Keratinocyte (primary cell): Measurements from ENCODE around the gene HOMER2. TPM values are rescaled to one million over a fixed set of nuclear protein-coding genes. Genes with fewer than 3 reads are reported as not detected.

Source experiments
- DNase-seq: peaks from one replicate; pipeline ENCODE4 v3.0.0-alpha.2; 2011; ENCODE audit warnings: low read depth, missing footprints, low spot score
- FAIRE-seq: peaks from 2 replicates; lab custom pipeline; 2011; peaks lifted over from hg19 to GRCh38; lab: Jason Lieb, UNC
- H2AFZ ChIP-seq: 2 replicates; pipeline ENCODE4 v1.6.0; 2012; ENCODE audit warnings: low read length, control low read depth, inconsistent platforms; ENCODE audit not compliant: control insufficient read depth
- H3K27ac ChIP-seq: 2 replicates; pipeline ENCODE4 v1.5.1; 2011; ENCODE audit warnings: low read length; ENCODE audit not compliant: control insufficient read depth, insufficient read depth
- H3K27me3 ChIP-seq: 3 replicates; pipeline ENCODE4 v1.6.0; 2011; ENCODE audit warnings: low read length; ENCODE audit not compliant: control insufficient read depth, insufficient read depth; ENCODE audit errors: extremely low read depth
- H3K36me3 ChIP-seq, 2 experiments: 2 replicates in 1 of 2; 3 replicates in 1 of 2; pipeline ENCODE4 v1.5.1; 2011; ENCODE audit warnings: low read length in 2 of 2, mild to moderate bottlenecking in 1 of 2; ENCODE audit not compliant: control insufficient read depth in 2 of 2, insufficient read depth in 2 of 2; ENCODE audit errors: extremely low read depth in 1 of 2
- H3K4me1 ChIP-seq: 3 replicates; pipeline ENCODE4 v1.5.1; 2011; ENCODE audit warnings: low read length; ENCODE audit not compliant: control insufficient read depth, insufficient read depth; ENCODE audit errors: extremely low read depth
- H3K4me2 ChIP-seq: 3 replicates; pipeline ENCODE4 v1.6.0; 2011; ENCODE audit warnings: low read depth, low read length; ENCODE audit not compliant: control insufficient read depth, insufficient read depth; ENCODE audit errors: extremely low read depth
- H3K4me3 ChIP-seq, 3 experiments: fragments of 200-600 bp in 1 of 3; sonication (generic) in 1 of 3; 2 replicates in 2 of 3; 3 replicates in 1 of 3; pipeline ENCODE4 v1.5.1; 2011 to 2016; ENCODE audit warnings: low read length in 3 of 3, mild to moderate bottlenecking in 3 of 3, control low read depth in 2 of 3, inconsistent platforms in 1 of 3, low read depth in 1 of 3, mixed read lengths in 1 of 3, mixed run types in 1 of 3, moderate library complexity in 1 of 3; ENCODE audit not compliant: control insufficient read depth in 2 of 3, insufficient read depth in 2 of 3; ENCODE audit errors: extremely low read depth in 1 of 3
- H3K79me2 ChIP-seq: 2 replicates; pipeline ENCODE4 v1.6.0; 2012; ENCODE audit warnings: low read length; ENCODE audit not compliant: control insufficient read depth, insufficient read depth
- H3K9ac ChIP-seq: 3 replicates; pipeline ENCODE4 v1.6.0; 2011; ENCODE audit warnings: low read length; ENCODE audit not compliant: control insufficient read depth, insufficient read depth; ENCODE audit errors: extremely low read depth
- H3K9me1 ChIP-seq: 3 replicates; pipeline ENCODE4 v1.6.0; 2011; ENCODE audit warnings: low read length; ENCODE audit not compliant: control insufficient read depth, insufficient read depth; ENCODE audit errors: extremely low read depth
- H3K9me3 ChIP-seq: 2 replicates; pipeline ENCODE4 v1.5.1; 2012; ENCODE audit warnings: low read depth, low read length; ENCODE audit not compliant: control insufficient read depth
- H4K20me1 ChIP-seq: 3 replicates; pipeline ENCODE4 v1.6.0; 2011; ENCODE audit warnings: low read length; ENCODE audit not compliant: control insufficient read depth, insufficient read depth; ENCODE audit errors: extremely low read depth
- CTCF ChIP-seq, 3 experiments: IDR thresholded peaks in 1 of 3; conservative IDR thresholded peaks in 1 of 3; optimal IDR thresholded peaks in 1 of 3; 2 replicates in 2 of 3; 3 replicates in 1 of 3; pipeline versions ENCODE3 to v1.5.1; 2011; ENCODE audit warnings: low read length in 3 of 3, mild to moderate bottlenecking in 3 of 3, moderate library complexity in 2 of 3, control low read depth in 1 of 3, inconsistent platforms in 1 of 3; ENCODE audit not compliant: insufficient read depth in 2 of 3; ENCODE audit errors: extremely low read depth in 1 of 3
- EZH2 ChIP-seq: IDR thresholded peaks from one replicate; pipeline ENCODE4 v1.6.1; 2012; ENCODE audit warnings: inconsistent platforms, mild to moderate bottlenecking, low read length, moderate library complexity
- dilution Hi-C: fragments of 300-500 bp; cut with MboI; formaldehyde crosslinking; loops from one replicate; pipeline ENCODE4 v1.7.0; 2020; ENCODE audit warnings: low sequenced_read_pairs; ENCODE audit not compliant: extremely low pct_ligation_motif_present
- polyA plus RNA-seq, 5 experiments: library from polyadenylated mRNA; depleted of rRNA in 3 of 5; stranded (reverse) in 3 of 5; stranded (forward) in 1 of 5; unstranded in 1 of 5; fragments of >200 nt; gene quantifications; 1 replicate in 1 of 5; 2 replicates in 3 of 5; 3 replicates in 1 of 5; pipeline versions ENCODE4 v1.2.1 to v1.2.3, GENCODE V29; 2011 to 2012; ENCODE audit warnings: missing spikeins in 2 of 5, low read depth in 1 of 5, low replicate concordance in 1 of 5

Gene HOMER2
- polyA plus RNA-seq, 1 donor (not counting 4 experiments of a cell fraction or from before 2014, with no cell fraction given), result 12.4 TPM

- Histone ChIP-seq H3K27me3 (no peaks in the 10 kb centered on the region), H3K79me2 (no peaks in the 10 kb centered on the region), H3K4me1 (peaks cover 12% of the 10 kb centered on the region), H3K4me2 (no peak overlapping the region), H3K27ac (no peak overlapping the region), H2AFZ (no peak overlapping the region), H3K4me3 (no peak overlapping the region), H3K9me3 (no peaks in the 10 kb centered on the region), H4K20me1 (no peaks in the 10 kb centered on the region), H3K9me1 (no peaks in the 10 kb centered on the region), H3K36me3 (peaks cover 9 to 21% of the 10 kb centered on the region in 2 experiments), H3K9ac (no peak overlapping the region)
- DNase-seq (no peak), FAIRE-seq (no peak)
- dilution Hi-C loops, result no loop called here
- no peak for TF ChIP-seq CTCF (optimal IDR thresholded peaks at IDR 0.05 in 1 of 3, IDR thresholded peaks at IDR 0.05 in 1 of 3, conservative IDR thresholded peaks at IDR 0.05 in 1 of 3; ENCODE audit: extremely low read depth in 1 of 3, insufficient read depth in 2 of 3, low read length in 3 of 3)
- TF ChIP-seq EZH2, result no peak
These were observed 112.4 kb downstream of the HOMER2 start for GRCh38 chr15:82840166-82840565.

- Histone ChIP-seq H3K9me1 (no peaks in the 10 kb centered on the region), H3K27me3 (no peaks in the 10 kb centered on the region), H4K20me1 (no peaks in the 10 kb centered on the region), H3K4me3 (no peak overlapping the region), H3K4me1 (peaks cover 3% of the 10 kb centered on the region), H3K9me3 (no peaks in the 10 kb centered on the region), H3K79me2 (peaks cover 2% of the 10 kb centered on the region), H3K9ac (no peak overlapping the region), H3K27ac (no peak overlapping the region), H2AFZ (no peak overlapping the region), H3K36me3 (peaks cover 15 to 23% of the 10 kb centered on the region in 2 experiments), H3K4me2 (no peak overlapping the region)
- no peak for FAIRE-seq
- DNase-seq, result no peak
- TF ChIP-seq EZH2 (no peak), CTCF (optimal IDR thresholded peaks at IDR 0.05 in 1 of 3, IDR thresholded peaks at IDR 0.05 in 1 of 3, conservative IDR thresholded peaks at IDR 0.05 in 1 of 3; ENCODE audit: extremely low read depth in 1 of 3, insufficient read depth in 2 of 3, low read length in 3 of 3) (no peak)
- dilution Hi-C loops, result no loop called here
These were observed 113.4 kb downstream of the HOMER2 start for GRCh38 chr15:82839136-82839535.
